ENCODE results near the gene TMEM106C. TPM values are rescaled to one million over a fixed set of nuclear protein-coding genes. Genes with fewer than 3 reads are reported as not detected.

TMEM106C gene
- total RNA-seq, 4 donors from 2014 or later, result 68.6 to 98.8 (median 72.0) TPM

GRCh38 chr12:47984331-47984801 lies 21.0 kb downstream of the TMEM106C start:
- Histone ChIP-seq H3K27ac (replicated peaks in 1 of 4) (no peak overlapping the region), H3K27me3 (no peaks in the 10 kb centered on the region), H3K9me3 (no peaks in the 10 kb centered on the region), H3K4me3 (no peak overlapping the region), H3K4me1 (peaks cover 0 to 5% (median 0%) of the 10 kb centered on the region in 4 donors), H3K36me3 (no peaks in the 10 kb centered on the region)
- TF ChIP-seq EP300 (IDR thresholded peaks at IDR 0.05) (no peak), POLR2AphosphoS5 (IDR thresholded peaks at IDR 0.05) (no peak), POLR2A (IDR thresholded peaks at IDR 0.05; ENCODE audit: low read depth) (no peak), CTCF (IDR thresholded peaks at IDR 0.05) (no peak)
- WGBS, result 94% methylated on average over 5 of the region's 8 CpGs
- intact Hi-C loops (cut with DNase I), result no loop called here
- no peak for DNase-seq (ENCODE audit: extremely low spot score)

DNA sequence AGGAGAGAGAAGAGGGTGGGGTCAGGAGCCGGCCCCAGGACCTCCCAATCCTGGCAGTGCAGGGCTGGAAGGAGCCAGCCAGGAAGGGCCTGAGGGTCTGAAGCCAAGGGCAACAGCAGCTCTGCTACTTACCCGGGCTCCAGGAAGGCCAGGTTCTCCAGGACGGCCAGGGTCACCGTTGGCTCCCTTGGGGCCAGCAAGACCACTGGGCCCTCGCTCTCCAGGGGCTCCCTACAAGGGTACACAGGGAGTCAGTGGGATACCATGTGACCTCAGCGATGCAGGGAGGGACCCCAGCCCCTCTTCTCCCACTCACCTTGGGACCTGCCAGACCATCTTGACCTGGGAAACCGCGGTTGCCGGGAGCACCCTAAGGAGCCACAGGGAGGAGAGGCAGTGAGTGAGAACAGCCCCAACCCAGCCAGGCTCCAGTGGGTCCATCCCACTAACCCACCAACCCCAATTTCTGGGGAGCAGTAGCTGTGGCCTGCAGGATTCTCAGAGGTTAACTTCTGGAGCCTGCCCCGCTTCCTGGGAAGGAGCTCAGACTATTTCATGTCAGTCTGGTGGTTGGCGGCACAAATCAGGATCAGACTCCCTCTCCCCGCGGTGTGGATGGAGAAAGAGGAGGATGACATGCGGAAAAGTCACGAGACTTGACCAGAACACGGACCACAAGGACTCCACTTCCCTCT lies 22.3 kb downstream of the TMEM106C start:
- H3K36me3 ChIP-seq, result no peaks in the 10 kb centered on the region
- H3K27ac ChIP-seq (replicated peaks in 1 of 4), result no peak overlapping the region
- H3K9me3 ChIP-seq, result no peaks in the 10 kb centered on the region
- WGBS, result 90% methylated on average over 8 of the region's 16 CpGs
- DNase-seq (ENCODE audit: extremely low spot score), result no peak
- H3K4me3 ChIP-seq, result no peak overlapping the region
- intact Hi-C loops (cut with DNase I), result no loop called here
- peaks cover 0 to 5% (median 0%) of the 10 kb centered on the region in 4 donors for H3K4me1 ChIP-seq
- no peaks in the 10 kb centered on the region for H3K27me3 ChIP-seq
- TF ChIP-seq POLR2A (IDR thresholded peaks at IDR 0.05; ENCODE audit: low read depth) (no peak), EP300 (IDR thresholded peaks at IDR 0.05) (no peak), POLR2AphosphoS5 (IDR thresholded peaks at IDR 0.05) (no peak)

DNA sequence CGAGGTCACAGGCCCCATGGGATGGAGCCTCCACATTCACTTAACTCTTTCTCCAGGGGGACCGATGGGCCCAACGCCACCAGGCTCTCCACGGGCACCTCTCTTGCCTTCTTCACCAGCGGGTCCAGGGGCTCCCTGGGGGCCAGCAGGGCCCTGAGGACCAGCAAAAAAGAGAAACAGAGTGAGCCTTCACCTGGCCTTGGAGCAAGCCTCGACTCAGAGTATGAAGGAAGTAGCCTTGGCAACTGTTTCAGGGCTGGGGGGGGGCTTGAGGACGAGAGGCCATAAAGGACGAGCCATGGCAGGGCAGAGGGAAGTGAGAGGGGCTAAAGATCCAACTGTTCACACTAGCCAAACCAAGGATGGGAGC lies 22.9 kb downstream of the TMEM106C start:
- Histone ChIP-seq H3K36me3 (no peaks in the 10 kb centered on the region), H3K4me1 (peaks cover 0 to 5% (median 0%) of the 10 kb centered on the region in 4 donors), H3K27ac (replicated peaks in 1 of 4) (no peak overlapping the region), H3K27me3 (no peaks in the 10 kb centered on the region), H3K9me3 (no peaks in the 10 kb centered on the region), H3K4me3 (no peak overlapping the region)
- intact Hi-C loops (cut with DNase I), result no loop called here
- TF ChIP-seq POLR2A (IDR thresholded peaks at IDR 0.05; ENCODE audit: low read depth) (no peak), POLR2AphosphoS5 (IDR thresholded peaks at IDR 0.05) (no peak)
- no peak for DNase-seq (ENCODE audit: extremely low spot score)
- WGBS, result 80% methylated on average over 8 of the region's 8 CpGs

- no peaks in the 10 kb centered on the region for H3K27me3 ChIP-seq
- no peaks in the 10 kb centered on the region for H3K9me3 ChIP-seq
- 91% methylated on average over 5 of the region's 5 CpGs for whole genome bisulfite sequencing
- H3K27ac ChIP-seq (replicated peaks in 1 of 4), result no peak overlapping the region
- H3K4me3 ChIP-seq, result no peak overlapping the region
- H3K36me3 ChIP-seq, result no peaks in the 10 kb centered on the region
- peaks cover 0 to 5% (median 0%) of the 10 kb centered on the region in 4 donors for H3K4me1 ChIP-seq
- no peak for DNase-seq (ENCODE audit: extremely low spot score)
- intact Hi-C loops (cut with DNase I), result no loop called here
- no peak for TF ChIP-seq POLR2A (IDR thresholded peaks at IDR 0.05; ENCODE audit: low read depth)
- TF ChIP-seq POLR2AphosphoS5 (IDR thresholded peaks at IDR 0.05), result no peak
- no peak for TF ChIP-seq CTCF (IDR thresholded peaks at IDR 0.05)
- no peak for TF ChIP-seq EP300 (IDR thresholded peaks at IDR 0.05)
These were observed 23.4 kb downstream of the TMEM106C start for GRCh38 chr12:47986832-47987231.

DNA sequence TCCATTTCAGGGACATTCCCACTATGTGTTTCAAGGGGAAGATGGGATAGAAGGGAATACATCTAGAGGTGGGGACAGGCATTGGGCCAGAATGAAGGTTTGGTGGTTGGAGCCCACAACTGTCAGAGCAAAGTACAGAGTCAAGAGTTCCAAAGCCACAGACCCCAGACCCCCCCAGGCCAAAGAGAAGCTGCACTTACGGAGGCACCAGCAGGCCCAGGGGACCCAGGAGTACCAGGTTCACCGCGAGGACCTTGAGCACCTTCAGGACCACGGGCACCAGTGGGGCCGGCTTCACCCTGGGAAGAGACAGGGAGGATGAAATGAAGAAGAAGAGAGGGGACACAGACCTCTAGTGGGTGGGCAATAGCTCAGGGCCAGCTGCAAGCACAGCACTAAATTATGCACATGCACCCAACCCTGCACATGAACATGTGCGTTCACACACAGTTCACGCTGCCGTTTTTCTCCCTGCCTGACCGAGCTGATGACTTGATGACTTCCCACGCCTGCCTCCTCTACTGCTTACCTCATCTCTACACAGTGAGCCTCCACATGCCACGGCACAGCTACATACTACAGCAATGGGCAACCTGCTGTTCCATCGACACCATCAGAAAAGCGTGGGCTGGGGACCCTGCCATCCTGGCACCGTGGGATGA lies 24.1 kb downstream of the TMEM106C start:
- Histone ChIP-seq H3K27ac (replicated peaks in 1 of 4) (no peak overlapping the region), H3K4me1 (peaks cover 0 to 5% (median 0%) of the 10 kb centered on the region in 4 donors), H3K4me3 (no peak overlapping the region), H3K9me3 (no peaks in the 10 kb centered on the region), H3K36me3 (no peaks in the 10 kb centered on the region), H3K27me3 (no peaks in the 10 kb centered on the region)
- no peak for TF ChIP-seq EP300 (IDR thresholded peaks at IDR 0.05)
- no peak for TF ChIP-seq POLR2A (IDR thresholded peaks at IDR 0.05; ENCODE audit: low read depth)
- no peak for TF ChIP-seq POLR2AphosphoS5 (IDR thresholded peaks at IDR 0.05)
- TF ChIP-seq CTCF (IDR thresholded peaks at IDR 0.05), result no peak
- intact Hi-C loops (cut with DNase I), result no loop called here
- DNase-seq (ENCODE audit: extremely low spot score), result no peak
- WGBS, result 85% methylated on average over 13 of the region's 14 CpGs
